K562 (cell line): ENCODE data around the gene NKIRAS2. TPM values are rescaled to one million over a fixed set of nuclear protein-coding genes. Genes with fewer than 3 reads are reported as not detected.

Source experiments
- CHD1 ChIP-seq: fragments of 200-600 bp; sonication (generic); IDR thresholded peaks from one replicate; pipeline ENCODE4 v1.6.1; 2012; ENCODE audit warnings: mild to moderate bottlenecking, moderate library complexity, low read length, inconsistent platforms
- DMBX1 ChIP-seq: fragments of 250-450 bp; sonication (Bioruptor Pico); IDR thresholded peaks from 2 replicates; pipeline ENCODE4 v1.8.0; 2022; ENCODE audit warnings: inconsistent platforms, mild to moderate bottlenecking, moderate library complexity, borderline replicate concordance
- ILK ChIP-seq: fragments of 450-650 bp; IDR thresholded peaks from 2 replicates; pipeline ENCODE4 v1.6.1; 2016; ENCODE audit warnings: missing genetic modification characterization, low read depth, mild to moderate bottlenecking, missing compliant biosample characterization, moderate library complexity, borderline replicate concordance
- JUN ChIP-seq, 2 experiments: sonication (generic) in 1 of 2; formaldehyde crosslinking in 1 of 2; IDR thresholded peaks; 2 replicates each; pipeline versions ENCODE4 v1.6.1 to v1.8.0; 2012 to 2022; ENCODE audit warnings: borderline replicate concordance in 2 of 2, mild to moderate bottlenecking in 2 of 2, improper control_type of control experiment in 1 of 2, low read depth in 1 of 2, low read length in 1 of 2, missing genetic modification reagents in 1 of 2
- L3MBTL2 ChIP-seq: fragments of 450-650 bp; IDR thresholded peaks from 2 replicates; pipeline ENCODE4 v1.6.1; 2016; ENCODE audit warnings: mild to moderate bottlenecking, moderate library complexity
- MCM2 ChIP-seq: fragments of 450-650 bp; IDR thresholded peaks from 2 replicates; pipeline ENCODE4 v1.6.1; 2017; ENCODE audit warnings: low read depth, mild to moderate bottlenecking
- MCM5 ChIP-seq: fragments of 450-650 bp; IDR thresholded peaks from 2 replicates; pipeline ENCODE4 v1.6.1; 2016; ENCODE audit warnings: low read depth
- MEF2D ChIP-seq: conservative IDR thresholded peaks from 2 replicates; pipeline ENCODE4 v1.6.1; 2016; ENCODE audit warnings: low read depth, missing genetic modification characterization, missing compliant biosample characterization
- NRF1 ChIP-seq, 2 experiments: fragments of 450-650 bp; IDR thresholded peaks in 1 of 2; conservative IDR thresholded peaks in 1 of 2; 2 replicates each; pipeline ENCODE4 v1.6.1; 2014; ENCODE audit warnings: mild to moderate bottlenecking in 2 of 2
- PHB2 ChIP-seq: fragments of 450-650 bp; IDR thresholded peaks from 2 replicates; pipeline ENCODE4 v1.6.1; 2017; ENCODE audit warnings: low read depth
- POLR2B ChIP-seq: fragments of 450-650 bp; IDR thresholded peaks from 2 replicates; pipeline ENCODE4 v1.6.1; 2018; ENCODE audit warnings: low read depth; ENCODE audit not compliant: partially characterized antibody
- POLR2H ChIP-seq: IDR thresholded peaks from 2 replicates; pipeline ENCODE4 v1.6.1; 2016; ENCODE audit warnings: missing genetic modification characterization, low read depth, mild to moderate bottlenecking, control low read depth, missing compliant biosample characterization, moderate library complexity
- PPARD ChIP-seq: fragments of 250-450 bp; sonication (Bioruptor Pico); IDR thresholded peaks from 2 replicates; pipeline ENCODE4 v1.8.0; 2022; ENCODE audit warnings: inconsistent platforms, mild to moderate bottlenecking, moderate library complexity
- SMAD3 ChIP-seq: fragments of 450-650 bp; formaldehyde crosslinking; conservative IDR thresholded peaks from 2 replicates; pipeline ENCODE4 v1.4.0; 2020; ENCODE audit warnings: mild to moderate bottlenecking
- STAG1 ChIP-seq: sonication (generic); formaldehyde crosslinking; IDR thresholded peaks from 2 replicates; pipeline ENCODE4 v1.5.0; 2020; ENCODE audit warnings: missing genetic modification reagents, borderline replicate concordance
- TCF7L2 ChIP-seq: fragments of 150-350 bp; IDR thresholded peaks from 2 replicates; pipeline ENCODE4 v1.6.1; 2016; ENCODE audit warnings: low read depth, mild to moderate bottlenecking, low read length, moderate library complexity
- ZNF253 ChIP-seq: fragments of 250-450 bp; sonication (Bioruptor Pico); conservative IDR thresholded peaks from 2 replicates; pipeline ENCODE4 v1.6.1; 2021; ENCODE audit warnings: mild to moderate bottlenecking
- ZNF583 ChIP-seq: fragments of 250-450 bp; sonication (Bioruptor Pico); IDR thresholded peaks from 2 replicates; pipeline ENCODE4 v1.4.0; 2020
- ZNF668 ChIP-seq: fragments of 250-450 bp; sonication (Bioruptor Pico); IDR thresholded peaks from 2 replicates; pipeline ENCODE4 v1.8.0; 2022; ENCODE audit warnings: mild to moderate bottlenecking, inconsistent platforms
- polyA plus RNA-seq, 8 experiments: library from polyadenylated mRNA; depleted of rRNA in 4 of 8; stranded (reverse) in 5 of 8; unstranded in 3 of 8; fragments of >200 nt; fragmentation: Nextera tagmentation in 2 of 8; fragmentation: Illumina TruSeq in 1 of 8; extraction: Ambion mirVana in 2 of 8; extraction: Trizol in 1 of 8; gene quantifications; 2 replicates each; pipeline versions ENCODE4 v1.2.1 to v1.2.3, GENCODE V29; 2011 to 2014; ENCODE audit warnings: inconsistent platforms in 1 of 8, missing spikeins in 1 of 8
- total RNA-seq, 7 experiments: library from RNA; depleted of rRNA in 6 of 7; stranded (reverse); fragments of >200 nt in 6 of 7; fragmentation: Illumina TruSeq in 2 of 7; extraction: Trizol in 2 of 7; gene quantifications; 2 replicates each; pipeline versions ENCODE4 v1.2.1 to v1.2.3, GENCODE V29; 2011 to 2021; ENCODE audit warnings: low replicate concordance in 1 of 7
- TF ChIP-seq, protein P1 (sequence below), 2 experiments: fragments of 200-800 bp in 1 of 2; sonication (Bioruptor generic) in 1 of 2; sonication (generic) in 1 of 2; formaldehyde crosslinking in 1 of 2; IDR thresholded peaks in 1 of 2; conservative IDR thresholded peaks in 1 of 2; 2 replicates each; pipeline versions ENCODE4 v1.5.0 to v1.6.1; 2016 to 2020; ENCODE audit warnings: missing compliant biosample characterization in 1 of 2, missing genetic modification characterization in 1 of 2, missing genetic modification reagents in 1 of 2
- TF ChIP-seq, protein P2 (sequence below): sonication (generic); formaldehyde crosslinking; IDR thresholded peaks from 2 replicates; pipeline ENCODE4 v1.8.0; 2022; ENCODE audit warnings: missing genetic modification reagents, mild to moderate bottlenecking, borderline replicate concordance
- TF ChIP-seq, protein P3 (sequence below): sonication (generic); formaldehyde crosslinking; IDR thresholded peaks from 2 replicates; pipeline ENCODE4 v1.8.0; 2022; ENCODE audit warnings: mild to moderate bottlenecking, missing genetic modification reagents
- TF ChIP-seq, protein P4 (sequence below): sonication (generic); formaldehyde crosslinking; IDR thresholded peaks from 2 replicates; pipeline ENCODE4 v1.4.0; 2020; ENCODE audit warnings: mild to moderate bottlenecking, missing genetic modification reagents

NKIRAS2 gene
- total and polyA plus RNA-seq, 9 of the 15 experiments (the other 6 are each of a cell fraction or from before 2014, with no cell fraction given) = 10.1 to 65.5 (median 29.8) TPM

DNA sequence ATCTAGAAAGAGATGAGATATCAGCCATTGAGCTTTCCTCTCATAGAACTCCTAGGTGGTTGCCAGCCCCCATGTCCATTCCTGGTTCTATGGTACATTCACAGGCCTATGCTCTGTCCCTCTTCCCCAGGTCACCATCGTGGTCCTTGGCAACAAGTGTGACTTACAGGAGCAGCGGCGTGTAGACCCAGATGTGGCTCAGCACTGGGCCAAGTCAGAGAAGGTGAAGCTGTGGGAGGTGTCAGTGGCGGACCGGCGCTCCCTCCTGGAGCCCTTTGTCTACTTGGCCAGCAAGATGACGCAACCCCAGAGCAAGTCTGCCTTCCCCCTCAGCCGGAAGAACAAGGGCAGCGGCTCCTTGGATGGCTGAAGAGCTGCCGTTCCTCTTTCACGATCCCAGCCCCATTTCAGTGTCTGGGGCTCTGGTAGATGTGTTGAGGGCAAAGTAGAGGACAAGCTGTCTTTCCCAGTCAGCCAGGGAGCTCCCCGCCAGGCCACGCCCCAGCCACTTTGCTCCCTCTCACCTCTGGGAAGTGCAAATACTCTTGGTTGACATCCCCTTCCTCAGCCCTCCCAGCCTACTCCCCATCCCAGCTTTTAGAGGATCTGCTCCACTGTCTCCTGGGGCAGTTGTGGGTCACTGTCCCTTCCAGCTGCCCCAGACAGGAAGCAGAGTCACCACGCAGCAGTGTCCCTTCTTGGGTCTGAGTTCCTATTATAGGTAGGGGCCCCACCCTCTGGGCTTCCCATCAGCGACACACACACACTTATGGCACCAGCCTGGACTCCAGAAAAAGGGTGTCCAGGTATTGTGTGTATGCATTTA lies 3.8 kb downstream of the NKIRAS2 start (continued):
- TF ChIP-seq, protein P1, sequence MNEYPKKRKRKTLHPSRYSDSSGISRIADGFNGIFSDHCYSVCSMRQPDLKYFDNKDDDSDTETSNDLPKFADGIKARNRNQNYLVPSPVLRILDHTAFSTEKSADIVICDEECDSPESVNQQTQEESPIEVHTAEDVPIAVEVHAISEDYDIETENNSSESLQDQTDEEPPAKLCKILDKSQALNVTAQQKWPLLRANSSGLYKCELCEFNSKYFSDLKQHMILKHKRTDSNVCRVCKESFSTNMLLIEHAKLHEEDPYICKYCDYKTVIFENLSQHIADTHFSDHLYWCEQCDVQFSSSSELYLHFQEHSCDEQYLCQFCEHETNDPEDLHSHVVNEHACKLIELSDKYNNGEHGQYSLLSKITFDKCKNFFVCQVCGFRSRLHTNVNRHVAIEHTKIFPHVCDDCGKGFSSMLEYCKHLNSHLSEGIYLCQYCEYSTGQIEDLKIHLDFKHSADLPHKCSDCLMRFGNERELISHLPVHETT (CRISPR knock-in tag; conservative IDR thresholded peaks at IDR 0.05 in 1 of 2, IDR thresholded peaks at IDR 0.05 in 1 of 2) = peak in 1 of 2 experiments; percentile 42; a peak in 1 of 4 replicates
- TF ChIP-seq CHD1 (no peak), STAG1 (CRISPR knock-in tag) (no peak), TCF7L2 (no peak), PHB2 (no peak), MCM5 (no peak), JUN (IDR thresholded peaks at IDR 0.05; ENCODE audit: borderline replicate concordance, low read depth, low read length) (peak; percentile 77), JUN (CRISPR knock-in tag; IDR thresholded peaks at IDR 0.05; ENCODE audit: borderline replicate concordance) (no peak), ZNF253 (CRISPR knock-in tag) (no peak), PPARD (CRISPR knock-in tag) (no peak), SMAD3 (CRISPR knock-in tag) (peak; percentile 60), ZNF668 (CRISPR knock-in tag) (no peak), MCM2 (no peak), ILK (tag) (no peak), L3MBTL2 (peak; percentile 81), NRF1 (conservative IDR thresholded peaks at IDR 0.05 in 1 of 2, IDR thresholded peaks at IDR 0.05 in 1 of 2) (peak; percentile 45 to 52; a peak in 3 of 4 replicates), ZNF583 (CRISPR knock-in tag) (peak; percentile 95), POLR2H (peak; percentile 86), MEF2D (tag) (0 out of 2 replicates have a peak, but pooled peaks have one; percentile 56), DMBX1 (CRISPR knock-in tag) (peak; percentile 96), POLR2B (peak; percentile 56)
- TF ChIP-seq, protein P2, sequence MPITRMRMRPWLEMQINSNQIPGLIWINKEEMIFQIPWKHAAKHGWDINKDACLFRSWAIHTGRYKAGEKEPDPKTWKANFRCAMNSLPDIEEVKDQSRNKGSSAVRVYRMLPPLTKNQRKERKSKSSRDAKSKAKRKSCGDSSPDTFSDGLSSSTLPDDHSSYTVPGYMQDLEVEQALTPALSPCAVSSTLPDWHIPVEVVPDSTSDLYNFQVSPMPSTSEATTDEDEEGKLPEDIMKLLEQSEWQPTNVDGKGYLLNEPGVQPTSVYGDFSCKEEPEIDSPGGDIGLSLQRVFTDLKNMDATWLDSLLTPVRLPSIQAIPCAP (CRISPR knock-in tag) = no peak
- TF ChIP-seq, protein P3, sequence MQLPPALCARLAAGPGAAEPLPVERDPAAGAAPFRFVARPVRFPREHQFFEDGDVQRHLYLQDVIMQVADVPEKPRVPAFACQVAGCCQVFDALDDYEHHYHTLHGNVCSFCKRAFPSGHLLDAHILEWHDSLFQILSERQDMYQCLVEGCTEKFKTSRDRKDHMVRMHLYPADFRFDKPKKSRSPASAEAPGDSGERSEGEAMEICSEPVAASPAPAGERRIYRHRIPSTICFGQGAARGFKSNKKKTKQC = 0 out of 2 replicates have a peak, but pooled peaks have one; percentile 44
- TF ChIP-seq, protein P4, sequence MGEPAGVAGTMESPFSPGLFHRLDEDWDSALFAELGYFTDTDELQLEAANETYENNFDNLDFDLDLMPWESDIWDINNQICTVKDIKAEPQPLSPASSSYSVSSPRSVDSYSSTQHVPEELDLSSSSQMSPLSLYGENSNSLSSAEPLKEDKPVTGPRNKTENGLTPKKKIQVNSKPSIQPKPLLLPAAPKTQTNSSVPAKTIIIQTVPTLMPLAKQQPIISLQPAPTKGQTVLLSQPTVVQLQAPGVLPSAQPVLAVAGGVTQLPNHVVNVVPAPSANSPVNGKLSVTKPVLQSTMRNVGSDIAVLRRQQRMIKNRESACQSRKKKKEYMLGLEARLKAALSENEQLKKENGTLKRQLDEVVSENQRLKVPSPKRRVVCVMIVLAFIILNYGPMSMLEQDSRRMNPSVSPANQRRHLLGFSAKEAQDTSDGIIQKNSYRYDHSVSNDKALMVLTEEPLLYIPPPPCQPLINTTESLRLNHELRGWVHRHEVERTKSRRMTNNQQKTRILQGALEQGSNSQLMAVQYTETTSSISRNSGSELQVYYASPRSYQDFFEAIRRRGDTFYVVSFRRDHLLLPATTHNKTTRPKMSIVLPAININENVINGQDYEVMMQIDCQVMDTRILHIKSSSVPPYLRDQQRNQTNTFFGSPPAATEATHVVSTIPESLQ (CRISPR knock-in tag) = no peak
